CD4-positive, alpha-beta T cell treated with Interleukin-15 for 4 hours (primary cell): ENCODE data around the gene CCDC184.
"Not testable (repeated sequence)": the region's sequence is repeated elsewhere in the genome, so short reads cannot be mapped to it uniquely, and the experiment has no call there.

ENCODE experiments used
- DNase-seq: peaks from one replicate; pipeline ENCODE4 v3.0.0-alpha.2; 2020; ENCODE audit warnings: low spot score

CCDC184 gene

GRCh38 chr12:48203192-48203591 is 19.7 kb downstream of the CCDC184 start, which contains the start of gene OR10AD1:
Gene OR10AD1, minus strand, starts transcription at chr12:48203292. Its CDS starts 0 bp downstream, at chr12:48203292.
- DNase-seq: no peak

GRCh38 chr12:48209495-48209894 is 26.1 kb downstream of the CCDC184 start:
- not testable (repeated sequence) for DNase-seq

GRCh38 chr12:48216785-48217184 is 33.3 kb downstream of the CCDC184 start:
- no peak for DNase-seq

GRCh38 chr12:48219631-48220030 is 36.2 kb downstream of the CCDC184 start:
- DNase-seq: no peak

- no peak for DNase-seq
These were observed 37.3 kb downstream of the CCDC184 start for GRCh38 chr12:48220701-48221100.

- DNase-seq: no peak
These were observed 38.2 kb downstream of the CCDC184 start for GRCh38 chr12:48221645-48222044.

- not testable (repeated sequence) for DNase-seq
These were observed 41.1 kb downstream of the CCDC184 start for GRCh38 chr12:48224533-48224932.

GRCh38 chr12:48231169-48231958 is 47.9 kb downstream of the CCDC184 start:
- DNase-seq: not testable (repeated sequence)
